Panc1 (cell line): ENCODE measurements around the gene SLCO2B1. TPM values are rescaled to one million over a fixed set of nuclear protein-coding genes. Genes with fewer than 3 reads are reported as not detected.

Experiments used
- ATAC-seq: fragments of 200-7000 bp; cut with Tn5 transposase; 2 replicates; pipeline ENCODE4 v1.9.1; 2020; ENCODE audit warnings: mild to moderate bottlenecking, moderate library complexity
- BruUV-seq: library from RNA; stranded (reverse); fragments of 400-500 nt; replicated peaks from 2 replicates; lab custom pipeline; 2021; lab: Mats Ljungman, UMichigan
- CTCF ChIA-PET: fragments of 300-600 bp; sonication (Branson Sonifier 250); formaldehyde crosslinking; loops from one replicate; lab custom pipeline; 2022; ENCODE audit warnings: antibody characterized with exemption; lab: Charles Lee
- POLR2A ChIA-PET: fragments of 300-600 bp; sonication (Branson Sonifier 250); formaldehyde crosslinking; loops from one replicate; lab custom pipeline; 2022; ENCODE audit warnings: antibody characterized with exemption; lab: Charles Lee
- DNase-seq: peaks from one replicate; pipeline ENCODE4 v3.0.0-alpha.2; 2010; ENCODE audit warnings: low read depth, low spot score
- H3K27ac ChIP-seq: 2 replicates; pipeline ENCODE4 v1.5.1; 2011; ENCODE audit warnings: mild to moderate bottlenecking, low read length, inconsistent platforms
- H3K27me3 ChIP-seq: fragments of 200-500 bp; sonication (Bioruptor generic); 2 replicates; pipeline ENCODE4 v1.6.0; 2014; ENCODE audit warnings: low read length, inconsistent platforms; ENCODE audit not compliant: control insufficient read depth, insufficient read depth
- H3K36me3 ChIP-seq: fragments of 200-500 bp; sonication (Bioruptor generic); 2 replicates; pipeline ENCODE4 v1.5.1; 2014; ENCODE audit warnings: inconsistent platforms, mild to moderate bottlenecking, low read length, moderate library complexity; ENCODE audit not compliant: control insufficient read depth, insufficient read depth
- H3K4me1 ChIP-seq: 2 replicates; pipeline ENCODE4 v1.5.1; 2011; ENCODE audit warnings: inconsistent platforms, mild to moderate bottlenecking, low read length, moderate library complexity; ENCODE audit not compliant: control insufficient read depth, insufficient read depth
- H3K4me3 ChIP-seq, 2 experiments: 2 replicates each; pipeline ENCODE4 v1.5.1; 2011 to 2012; ENCODE audit warnings: low read depth in 2 of 2, low read length in 2 of 2, mild to moderate bottlenecking in 2 of 2, inconsistent platforms in 1 of 2, moderate library complexity in 1 of 2
- H3K9me3 ChIP-seq: fragments of 200-500 bp; sonication (Bioruptor generic); 2 replicates; pipeline ENCODE4 v1.5.1; 2014; ENCODE audit warnings: low read depth, mild to moderate bottlenecking, inconsistent platforms, low read length, moderate library complexity; ENCODE audit not compliant: control insufficient read depth, insufficient read depth
- POLR2AphosphoS5 ChIP-seq: IDR thresholded peaks from 2 replicates; pipeline ENCODE4 v1.6.1; 2012; ENCODE audit warnings: mild to moderate bottlenecking, low read depth, low read length, moderate library complexity
- SIN3A ChIP-seq: IDR thresholded peaks from 2 replicates; pipeline ENCODE4 v1.6.1; 2012; ENCODE audit warnings: low read depth, mild to moderate bottlenecking, low read length, moderate library complexity, borderline replicate concordance; ENCODE audit not compliant: insufficient read depth
- TCF7L2 ChIP-seq: IDR thresholded peaks from 2 replicates; pipeline ENCODE4 v1.6.1; 2011; ENCODE audit warnings: mild to moderate bottlenecking, low read depth, low read length, inconsistent platforms
- in situ Hi-C: cut with HindIII; loops from 2 replicates; pipeline ENCODE4 v1.10.0; 2016; ENCODE audit warnings: low sequenced_read_pairs, low pct_unique_long_range_greater_than_20kb
- intact Hi-C: fragments of 100-400 bp; cut with micrococcal nuclease; formaldehyde crosslinking; loops from one replicate; pipeline ENCODE4 v1.10.0; 2022; ENCODE audit not compliant: unreplicated experiment
- total RNA-seq: library from RNA; stranded (reverse); gene quantifications from one replicate; pipeline ENCODE4 v1.2.1, GENCODE V29; 2021; ENCODE audit not compliant: unreplicated experiment
- TF ChIP-seq, protein P1 (sequence below): fragments of 450-650 bp; IDR thresholded peaks from 2 replicates; pipeline ENCODE4 v1.5.1; 2017; ENCODE audit warnings: mild to moderate bottlenecking
- TF ChIP-seq, protein P2 (sequence below), 2 experiments: IDR thresholded peaks; 2 replicates each; pipeline ENCODE4 v1.6.1; 2011 to 2012; ENCODE audit warnings: low read depth in 2 of 2, control low read depth in 1 of 2, low read length in 1 of 2, mild to moderate bottlenecking in 1 of 2, moderate library complexity in 1 of 2; ENCODE audit not compliant: insufficient read depth in 1 of 2

Gene SLCO2B1
- total RNA-seq, 1 experiment from 2014 or later, result 0.77 TPM

DNA sequence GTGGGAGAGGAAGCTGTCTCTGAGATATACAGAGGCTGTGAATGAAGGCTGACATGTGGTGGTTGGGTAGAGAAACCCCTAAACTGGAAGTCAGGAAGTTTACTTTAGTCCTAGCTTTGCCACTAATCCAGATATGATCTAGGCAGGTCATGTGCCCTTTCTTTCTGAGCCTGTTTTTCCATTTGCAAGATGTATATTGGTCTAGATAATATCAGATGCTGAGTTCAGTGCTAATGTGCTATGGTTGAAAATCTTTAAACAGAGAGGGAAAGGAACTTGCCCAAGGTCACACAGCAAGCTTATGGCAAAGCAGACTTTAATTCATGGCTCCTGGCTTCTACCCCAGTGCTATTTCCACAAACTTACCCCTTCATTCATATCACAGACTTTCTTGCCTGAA, 63.9 kb downstream of the SLCO2B1 start:
- DNase-seq, result no peak
- Histone ChIP-seq H3K27ac (no peak overlapping the region), H3K36me3 (no peaks in the 10 kb centered on the region), H3K4me1 (no peaks in the 10 kb centered on the region), H3K27me3 (peaks cover 2% of the 10 kb centered on the region; the same call in 1 of the 2 replicates), H3K9me3 (no peaks in the 10 kb centered on the region), H3K4me3 (no peak overlapping the region)
- TF ChIP-seq, protein P1, sequence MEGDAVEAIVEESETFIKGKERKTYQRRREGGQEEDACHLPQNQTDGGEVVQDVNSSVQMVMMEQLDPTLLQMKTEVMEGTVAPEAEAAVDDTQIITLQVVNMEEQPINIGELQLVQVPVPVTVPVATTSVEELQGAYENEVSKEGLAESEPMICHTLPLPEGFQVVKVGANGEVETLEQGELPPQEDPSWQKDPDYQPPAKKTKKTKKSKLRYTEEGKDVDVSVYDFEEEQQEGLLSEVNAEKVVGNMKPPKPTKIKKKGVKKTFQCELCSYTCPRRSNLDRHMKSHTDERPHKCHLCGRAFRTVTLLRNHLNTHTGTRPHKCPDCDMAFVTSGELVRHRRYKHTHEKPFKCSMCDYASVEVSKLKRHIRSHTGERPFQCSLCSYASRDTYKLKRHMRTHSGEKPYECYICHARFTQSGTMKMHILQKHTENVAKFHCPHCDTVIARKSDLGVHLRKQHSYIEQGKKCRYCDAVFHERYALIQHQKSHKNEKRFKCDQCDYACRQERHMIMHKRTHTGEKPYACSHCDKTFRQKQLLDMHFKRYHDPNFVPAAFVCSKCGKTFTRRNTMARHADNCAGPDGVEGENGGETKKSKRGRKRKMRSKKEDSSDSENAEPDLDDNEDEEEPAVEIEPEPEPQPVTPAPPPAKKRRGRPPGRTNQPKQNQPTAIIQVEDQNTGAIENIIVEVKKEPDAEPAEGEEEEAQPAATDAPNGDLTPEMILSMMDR, result no peak
- TF ChIP-seq TCF7L2 (no peak), SIN3A (no peak), POLR2AphosphoS5 (no peak)
- TF ChIP-seq, protein P2, sequence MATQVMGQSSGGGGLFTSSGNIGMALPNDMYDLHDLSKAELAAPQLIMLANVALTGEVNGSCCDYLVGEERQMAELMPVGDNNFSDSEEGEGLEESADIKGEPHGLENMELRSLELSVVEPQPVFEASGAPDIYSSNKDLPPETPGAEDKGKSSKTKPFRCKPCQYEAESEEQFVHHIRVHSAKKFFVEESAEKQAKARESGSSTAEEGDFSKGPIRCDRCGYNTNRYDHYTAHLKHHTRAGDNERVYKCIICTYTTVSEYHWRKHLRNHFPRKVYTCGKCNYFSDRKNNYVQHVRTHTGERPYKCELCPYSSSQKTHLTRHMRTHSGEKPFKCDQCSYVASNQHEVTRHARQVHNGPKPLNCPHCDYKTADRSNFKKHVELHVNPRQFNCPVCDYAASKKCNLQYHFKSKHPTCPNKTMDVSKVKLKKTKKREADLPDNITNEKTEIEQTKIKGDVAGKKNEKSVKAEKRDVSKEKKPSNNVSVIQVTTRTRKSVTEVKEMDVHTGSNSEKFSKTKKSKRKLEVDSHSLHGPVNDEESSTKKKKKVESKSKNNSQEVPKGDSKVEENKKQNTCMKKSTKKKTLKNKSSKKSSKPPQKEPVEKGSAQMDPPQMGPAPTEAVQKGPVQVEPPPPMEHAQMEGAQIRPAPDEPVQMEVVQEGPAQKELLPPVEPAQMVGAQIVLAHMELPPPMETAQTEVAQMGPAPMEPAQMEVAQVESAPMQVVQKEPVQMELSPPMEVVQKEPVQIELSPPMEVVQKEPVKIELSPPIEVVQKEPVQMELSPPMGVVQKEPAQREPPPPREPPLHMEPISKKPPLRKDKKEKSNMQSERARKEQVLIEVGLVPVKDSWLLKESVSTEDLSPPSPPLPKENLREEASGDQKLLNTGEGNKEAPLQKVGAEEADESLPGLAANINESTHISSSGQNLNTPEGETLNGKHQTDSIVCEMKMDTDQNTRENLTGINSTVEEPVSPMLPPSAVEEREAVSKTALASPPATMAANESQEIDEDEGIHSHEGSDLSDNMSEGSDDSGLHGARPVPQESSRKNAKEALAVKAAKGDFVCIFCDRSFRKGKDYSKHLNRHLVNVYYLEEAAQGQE (IDR thresholded peaks at IDR 0.05; ENCODE audit: insufficient read depth in 1 of 2, low read depth in 2 of 2, low read length in 1 of 2), result no peak
- ATAC-seq, result no peak
- POLR2A ChIA-PET, result no interaction called here
- CTCF ChIA-PET, result interaction anchor here (0.6 to 1.3 kb wide), 2 partner anchors 33 to 74 kb away, joined by 3 to 8 read pairs; no protein-coding TSS in a partner anchor
- no TSS peak for BruUV-seq
- in situ Hi-C loops, result loop anchor here (25.0 kb wide), 2 partner anchors 103 to 303 kb away; no protein-coding TSS in a partner anchor
- intact Hi-C loops, result no loop called here

DNA sequence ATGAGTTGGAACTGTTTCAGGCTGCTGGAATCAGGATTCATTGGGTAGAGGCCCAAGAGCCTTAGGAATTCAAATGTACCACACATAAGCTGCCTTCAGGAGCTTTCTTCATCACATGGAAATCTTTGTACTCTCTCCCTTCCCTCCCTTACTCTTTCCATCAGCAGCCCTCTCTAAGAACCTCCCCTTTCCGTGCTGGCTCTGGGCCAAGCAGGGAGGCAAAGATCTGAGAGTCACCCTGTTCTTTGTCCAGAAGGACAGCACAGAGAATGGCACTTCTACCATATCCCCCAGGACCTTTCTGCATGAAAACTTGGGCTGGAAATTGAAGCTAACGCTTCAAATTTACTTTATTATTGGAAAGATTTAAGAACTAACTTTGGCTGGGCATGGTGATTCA, 69.0 kb downstream of the SLCO2B1 start:
- Histone ChIP-seq H3K4me1 (no peaks in the 10 kb centered on the region), H3K27me3 (no peaks in the 10 kb centered on the region), H3K36me3 (no peaks in the 10 kb centered on the region), H3K9me3 (no peaks in the 10 kb centered on the region), H3K4me3 (no peak overlapping the region), H3K27ac (no peak overlapping the region)
- BruUV-seq, result no TSS peak
- in situ Hi-C loops, result loop anchor here (25.0 kb wide), 2 partner anchors 108 to 308 kb away; no protein-coding TSS in a partner anchor
- intact Hi-C loops, result no loop called here
- no peak for DNase-seq
- ATAC-seq, result no peak
- no peak for TF ChIP-seq TCF7L2
- TF ChIP-seq, protein P2 (IDR thresholded peaks at IDR 0.05; ENCODE audit: insufficient read depth in 1 of 2, low read depth in 2 of 2, low read length in 1 of 2), result no peak
- TF ChIP-seq SIN3A, result no peak
- TF ChIP-seq POLR2AphosphoS5, result no peak
- TF ChIP-seq, protein P1, result no peak
- CTCF ChIA-PET, result interaction anchor here (1.6 kb wide), 1 partner anchor 79 kb away, joined by 6 read pairs; no protein-coding TSS in a partner anchor
- POLR2A ChIA-PET, result no interaction called here
